GM21737 (cell line): Measurements from ENCODE around the gene GOLT1A.

ENCODE experiments used
- ATAC-seq: cut with Tn5 transposase; IDR thresholded peaks from one replicate; pipeline ENCODE4 v1.9.1; 2021; ENCODE audit warnings: mild to moderate bottlenecking, moderate library complexity; ENCODE audit not compliant: unreplicated experiment

Gene GOLT1A

DNA sequence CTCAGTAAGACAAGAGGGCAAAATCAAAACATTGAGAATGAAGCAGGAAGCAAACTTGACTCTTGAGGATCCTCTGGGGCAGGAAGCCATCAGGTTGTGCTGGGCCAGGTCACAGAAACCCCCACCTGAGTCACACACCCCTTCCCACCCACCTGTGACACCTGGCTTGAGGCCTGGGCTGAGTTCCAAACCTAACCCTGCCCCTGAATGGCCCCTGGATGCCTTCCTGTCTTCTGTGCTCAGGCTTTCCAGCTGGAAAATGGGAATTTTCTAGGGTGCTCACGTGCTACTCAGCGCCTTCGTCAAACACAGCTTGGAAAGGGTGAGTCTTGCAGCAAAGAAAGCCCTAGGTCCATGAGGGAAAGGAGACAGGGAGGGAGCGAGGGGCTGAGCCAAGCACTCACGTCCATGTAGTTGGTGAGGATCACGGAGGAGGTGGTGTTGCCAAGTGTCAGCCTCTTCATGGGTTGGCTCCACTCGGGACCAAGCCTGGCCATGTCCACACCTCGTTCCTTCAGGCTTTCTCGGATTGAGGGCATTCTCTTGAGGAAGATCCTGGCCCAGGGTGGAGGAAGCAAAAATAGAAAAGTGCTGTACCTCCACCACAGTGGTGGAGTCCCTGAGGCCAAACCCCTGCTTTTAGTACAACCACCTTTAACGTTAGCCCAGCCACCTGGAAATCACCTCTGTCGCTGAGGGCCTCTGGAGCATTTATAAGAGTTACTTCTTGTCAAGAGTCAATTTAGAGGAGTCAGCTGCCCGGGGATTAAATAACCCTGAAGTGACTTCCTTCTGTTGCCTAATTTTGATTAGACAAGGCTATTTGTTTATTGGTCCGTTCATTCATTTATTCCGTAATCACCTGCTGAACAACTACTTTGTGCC lies 51.9 kb downstream of the GOLT1A start:
- no peak for ATAC-seq

- ATAC-seq: no peak
These were observed 55.8 kb downstream of the GOLT1A start for GRCh38 chr1:204157962-204158361.

DNA sequence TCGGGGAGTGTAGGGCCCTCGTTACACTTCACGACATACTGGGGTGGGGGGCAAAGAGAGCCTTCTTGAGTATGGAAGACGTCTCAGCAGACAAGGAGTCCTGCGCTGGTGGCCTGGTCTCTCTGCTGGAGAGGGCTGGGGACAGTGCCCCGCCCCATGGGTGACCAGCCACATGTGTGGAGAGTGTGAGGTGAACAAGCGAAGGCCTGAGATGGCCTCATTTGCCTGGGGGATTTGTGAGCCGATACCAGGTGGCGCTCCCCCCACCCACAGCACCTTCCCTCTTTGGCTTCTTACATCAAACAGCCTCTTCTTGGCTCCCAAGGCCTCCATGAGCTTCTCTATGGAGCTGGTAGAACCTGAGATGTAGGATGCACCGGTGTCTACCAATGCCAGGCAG lies 57.9 kb downstream of the GOLT1A start:
- no peak for ATAC-seq

GRCh38 chr1:204154568-204155255 lies 59.1 kb downstream of the GOLT1A start:
- ATAC-seq: no peak

DNA sequence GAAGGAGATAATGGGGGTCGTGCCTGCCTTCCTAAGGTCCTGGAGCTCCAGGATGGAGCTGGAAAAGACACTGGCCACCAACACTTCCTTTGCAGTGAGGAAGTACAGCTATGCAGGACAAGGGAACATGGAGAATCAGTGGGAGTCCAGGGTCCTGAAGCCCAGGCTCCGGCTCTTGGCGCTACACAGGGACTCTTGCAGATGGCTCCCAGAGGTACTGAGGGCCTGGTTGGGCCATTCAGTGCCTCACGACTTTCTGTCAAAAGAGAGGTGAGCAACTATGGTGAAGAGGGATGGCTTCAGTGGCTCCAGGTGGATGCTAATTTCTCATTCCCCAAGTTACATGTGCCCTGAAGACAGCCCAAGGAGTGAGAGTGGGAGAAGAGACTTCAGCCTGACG lies 60.1 kb downstream of the GOLT1A start:
- no peak for ATAC-seq

DNA sequence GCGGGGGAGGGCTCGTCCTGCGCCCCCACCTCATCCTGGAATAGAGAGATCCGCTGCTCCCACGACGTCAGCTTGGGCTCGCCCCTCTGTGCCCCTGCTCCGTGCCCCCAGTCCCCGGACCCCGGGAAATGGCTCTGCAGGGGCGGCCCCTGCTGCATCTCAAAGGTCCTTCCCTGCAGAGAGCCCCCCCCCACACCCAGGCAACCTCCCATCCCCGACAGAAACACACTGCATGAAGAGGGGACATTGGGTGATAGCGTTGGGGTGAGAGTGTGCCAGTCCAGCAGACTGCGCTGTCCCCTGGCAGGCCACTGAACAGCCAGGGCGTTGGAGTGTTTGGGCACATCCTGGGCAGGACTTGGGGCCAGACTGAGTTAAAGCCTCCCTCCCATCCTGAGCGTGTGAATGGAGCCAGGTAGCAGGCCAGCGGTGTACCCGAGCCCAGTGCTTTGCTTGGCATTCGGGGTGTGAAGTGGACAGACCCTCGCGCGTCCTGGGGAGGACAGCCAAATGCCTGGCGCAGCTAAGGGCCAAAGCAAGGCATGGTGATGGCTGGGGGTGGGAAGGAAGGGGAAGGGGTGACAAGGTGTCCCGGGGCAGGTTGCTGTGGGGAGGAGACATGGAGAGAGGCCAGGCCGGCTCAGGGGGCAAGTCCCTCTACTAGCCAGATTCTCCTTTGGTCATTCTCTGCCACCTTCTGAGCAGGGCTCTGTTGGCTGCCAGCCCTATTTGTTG lies 61.3 kb downstream of the GOLT1A start:
- ATAC-seq: no peak

DNA sequence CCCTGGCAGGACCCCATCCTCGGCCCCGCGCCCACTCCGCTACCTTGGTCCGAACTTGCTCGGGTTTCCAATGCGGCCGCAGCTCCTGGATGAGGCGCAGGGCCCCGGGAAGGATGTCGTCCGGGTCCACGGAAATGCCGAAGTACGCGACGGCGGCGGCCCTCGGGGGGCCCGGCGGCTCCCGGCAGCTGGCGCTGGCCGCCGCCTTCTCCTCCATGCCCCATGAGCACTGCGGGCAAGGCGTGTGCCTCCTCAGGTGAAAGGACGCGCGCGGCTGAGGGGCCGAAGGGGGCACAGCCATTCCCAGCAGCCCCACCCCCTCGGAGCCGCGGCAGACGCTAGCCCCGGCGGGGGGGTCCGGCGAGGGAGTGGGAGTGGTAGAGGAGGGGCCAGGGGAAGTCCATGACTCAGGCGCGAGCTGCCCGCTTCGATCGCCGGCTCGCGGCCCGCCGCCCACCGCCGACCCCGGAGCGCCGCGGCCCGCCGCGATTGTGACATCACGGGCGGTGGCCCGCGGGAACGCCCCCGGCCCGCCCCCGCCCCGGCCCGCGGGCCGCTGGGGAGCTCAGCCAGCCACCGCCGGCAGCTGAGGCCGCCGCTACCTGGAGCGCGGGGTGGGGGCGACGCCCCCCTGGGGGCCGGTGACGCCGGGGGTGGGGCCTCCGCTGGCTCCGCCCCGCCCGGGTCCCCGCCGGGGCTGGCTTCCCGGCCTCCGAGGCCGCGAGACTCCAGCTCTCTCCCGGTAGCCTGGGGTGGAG lies 62.1 kb downstream of the GOLT1A start, which contains the start of gene ETNK2:
TSS of gene ETNK2 (minus strand) at position 493 of the 758 bp plus-strand sequence. CDS start at position 301, 192 bp downstream.
- ATAC-seq: no peak

GRCh38 chr1:204150702-204151551 lies 62.9 kb downstream of the GOLT1A start:
- no peak for ATAC-seq

- ATAC-seq: no peak
These were observed 63.9 kb downstream of the GOLT1A start for GRCh38 chr1:204149635-204150565.

DNA sequence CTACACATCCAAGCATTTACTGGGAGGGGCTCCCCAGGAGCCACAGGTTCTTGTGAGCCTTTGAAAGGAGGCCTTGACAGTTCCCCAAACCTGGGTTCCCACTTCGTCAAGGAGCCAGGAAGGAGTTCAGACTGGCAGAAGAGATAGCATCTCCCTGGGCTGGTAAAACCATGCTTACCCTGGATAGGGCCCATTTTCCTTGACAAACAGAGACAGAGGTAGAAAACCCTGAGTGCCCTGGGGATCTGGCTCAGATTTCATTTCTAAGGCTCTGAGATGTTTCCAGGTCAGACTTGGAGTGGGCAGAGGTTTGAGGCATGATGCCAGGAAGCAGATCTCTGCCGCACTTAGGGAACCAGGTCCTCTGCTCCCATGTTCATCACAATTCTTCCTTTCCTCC lies 64.7 kb downstream of the GOLT1A start:
- ATAC-seq: no peak
